Fibroblast of lung (primary cell): ENCODE results near the gene PRR19. TPM values are rescaled to one million over a fixed set of nuclear protein-coding genes. Genes with fewer than 3 reads are reported as not detected.

Experiments
- DNase-seq, 2 donors: peaks; one replicate each; pipeline versions ENCODE4 v3.0.0 to v3.0.0-alpha.2; 2010; ENCODE audit warnings: low read depth in 2 of 2
- H2AFZ ChIP-seq: 2 replicates; pipeline ENCODE4 v1.5.1; 2012; ENCODE audit warnings: low read length, control low read depth, inconsistent platforms
- H3K27ac ChIP-seq: 2 replicates; pipeline ENCODE4 v1.5.1; 2011; ENCODE audit warnings: low read length, control low read depth; ENCODE audit not compliant: insufficient read depth
- H3K27me3 ChIP-seq: 2 replicates; pipeline ENCODE4 v1.5.1; 2011; ENCODE audit warnings: mild to moderate bottlenecking, low read length; ENCODE audit not compliant: control insufficient read depth, insufficient read depth
- H3K36me3 ChIP-seq: 2 replicates; pipeline ENCODE4 v1.5.1; 2011; ENCODE audit warnings: low read length; ENCODE audit not compliant: control insufficient read depth, insufficient read depth
- H3K4me1 ChIP-seq: 2 replicates; pipeline ENCODE4 v1.5.1; 2011; ENCODE audit warnings: low read length; ENCODE audit not compliant: control insufficient read depth, insufficient read depth; ENCODE audit errors: extremely low read depth
- H3K4me2 ChIP-seq: 2 replicates; pipeline ENCODE4 v1.5.1; 2011; ENCODE audit warnings: low read length, control low read depth; ENCODE audit not compliant: insufficient read depth; ENCODE audit errors: extremely low read depth
- H3K4me3 ChIP-seq, 4 experiments: fragments of 200-600 bp in 1 of 4; sonication (generic) in 1 of 4; replicated peaks in 1 of 4; 2 replicates each; pipeline ENCODE4 v1.5.1; 2011 to 2016; ENCODE audit warnings: low read length in 4 of 4, low read depth in 3 of 4, mild to moderate bottlenecking in 3 of 4, control low read depth in 2 of 4, inconsistent platforms in 1 of 4, mixed read lengths in 1 of 4; ENCODE audit not compliant: insufficient read depth in 1 of 4; ENCODE audit errors: control extremely low read depth in 1 of 4
- H3K79me2 ChIP-seq: 2 replicates; pipeline ENCODE4 v1.5.1; 2012; ENCODE audit warnings: mild to moderate bottlenecking, low read length, inconsistent platforms; ENCODE audit not compliant: control insufficient read depth, insufficient read depth
- H3K9ac ChIP-seq: 2 replicates; pipeline ENCODE4 v1.5.1; 2011; ENCODE audit warnings: mild to moderate bottlenecking, low read length, control low read depth; ENCODE audit not compliant: insufficient read depth
- H3K9me3 ChIP-seq: 2 replicates; pipeline ENCODE4 v1.5.1; 2012; ENCODE audit warnings: low read depth, low read length; ENCODE audit not compliant: control insufficient read depth, insufficient read depth
- H4K20me1 ChIP-seq: 2 replicates; pipeline ENCODE4 v1.5.1; 2011; ENCODE audit warnings: low read length; ENCODE audit not compliant: control insufficient read depth, insufficient read depth; ENCODE audit errors: extremely low read depth
- CTCF ChIP-seq, 2 donors: IDR thresholded peaks in 1 of 2; conservative IDR thresholded peaks in 1 of 2; 1 replicate in 1 of 2; 2 replicates in 1 of 2; pipeline ENCODE4 v1.5.1; 2011 to 2012; ENCODE audit warnings: low read length in 2 of 2, control low read depth in 1 of 2, inconsistent platforms in 1 of 2, low read depth in 1 of 2, mild to moderate bottlenecking in 1 of 2
- EZH2 ChIP-seq: IDR thresholded peaks from 2 replicates; pipeline ENCODE4 v1.5.1; 2012; ENCODE audit warnings: low read length, control low read depth, mild to moderate bottlenecking; ENCODE audit errors: missing control alignments
- polyA plus RNA-seq, 2 donors: library from polyadenylated mRNA; depleted of rRNA in 1 of 2; stranded (reverse) in 1 of 2; unstranded in 1 of 2; fragments of >200 nt; gene quantifications; 2 replicates each; pipeline ENCODE4 v1.2.1, GENCODE V29; 2011 to 2012; ENCODE audit warnings: missing spikeins in 1 of 2
- total RNA-seq: library from RNA; depleted of rRNA; stranded (reverse); fragments of >200 nt; gene quantifications from 2 replicates; pipeline ENCODE4 v1.2.1, GENCODE V29; 2014

The PRR19 gene
- total and polyA plus RNA-seq, 2 donors (not counting 1 experiment from before 2014, with no cell fraction given): 0.17 to 0.39 TPM

DNA sequence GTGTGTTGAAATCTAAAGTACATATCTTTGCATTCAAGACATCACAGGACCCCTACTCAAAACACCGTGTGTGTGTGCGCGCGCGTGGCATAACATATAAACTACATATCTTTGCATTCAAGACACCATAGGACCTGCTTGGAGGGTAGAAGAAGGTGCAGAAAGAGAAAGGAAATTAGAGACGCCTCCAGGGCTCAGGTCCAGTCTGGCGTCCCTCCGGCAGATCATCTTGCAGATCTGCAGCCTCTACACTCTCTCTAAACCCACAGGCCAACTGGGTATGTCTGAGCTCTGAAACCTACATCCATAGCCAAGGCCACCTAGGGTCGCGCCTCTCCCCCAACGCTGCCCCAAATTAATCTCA lies 1.2 kb downstream of the PRR19 start:
- peak overlapping the region; percentile 58 for H3K4me2 ChIP-seq
- H3K4me3 ChIP-seq: peak overlapping the region in 3 of 4 experiments; percentile 16 to 78 (median 54)
- no peak for DNase-seq
- no peaks in the 10 kb centered on the region for H3K4me1 ChIP-seq
- H2AFZ ChIP-seq: no peak overlapping the region
- H3K9me3 ChIP-seq: no peaks in the 10 kb centered on the region
- H4K20me1 ChIP-seq: no peaks in the 10 kb centered on the region
- H3K9ac ChIP-seq: no peak overlapping the region
- H3K27me3 ChIP-seq: no peaks in the 10 kb centered on the region
- TF ChIP-seq CTCF (conservative IDR thresholded peaks at IDR 0.05 in 1 of 2, IDR thresholded peaks at IDR 0.05 in 1 of 2; ENCODE audit: low read depth in 1 of 2, low read length in 2 of 2): no peak
- TF ChIP-seq EZH2: no peak
- H3K36me3 ChIP-seq: no peaks in the 10 kb centered on the region
- no peak overlapping the region for H3K27ac ChIP-seq
- no peaks in the 10 kb centered on the region for H3K79me2 ChIP-seq

GRCh38 chr19:42303876-42304275 lies 1.9 kb downstream of the PRR19 start:
- no peaks in the 10 kb centered on the region for H3K27me3 ChIP-seq
- no peak overlapping the region for H2AFZ ChIP-seq
- H3K27ac ChIP-seq: no peak overlapping the region
- no peaks in the 10 kb centered on the region for H3K79me2 ChIP-seq
- H4K20me1 ChIP-seq: no peaks in the 10 kb centered on the region
- no peaks in the 10 kb centered on the region for H3K9me3 ChIP-seq
- H3K9ac ChIP-seq: no peak overlapping the region
- H3K4me2 ChIP-seq: no peak overlapping the region
- TF ChIP-seq CTCF (conservative IDR thresholded peaks at IDR 0.05 in 1 of 2, IDR thresholded peaks at IDR 0.05 in 1 of 2; ENCODE audit: low read depth in 1 of 2, low read length in 2 of 2) (no peak), EZH2 (no peak)
- no peaks in the 10 kb centered on the region for H3K4me1 ChIP-seq
- no peaks in the 10 kb centered on the region for H3K36me3 ChIP-seq
- no peak for DNase-seq
- H3K4me3 ChIP-seq: no peak overlapping the region

GRCh38 chr19:42306646-42307045 lies 4.7 kb downstream of the PRR19 start:
- H2AFZ ChIP-seq: no peak overlapping the region
- no peaks in the 10 kb centered on the region for H3K4me1 ChIP-seq
- no peaks in the 10 kb centered on the region for H3K79me2 ChIP-seq
- no peak overlapping the region for H3K9ac ChIP-seq
- TF ChIP-seq CTCF (conservative IDR thresholded peaks at IDR 0.05 in 1 of 2, IDR thresholded peaks at IDR 0.05 in 1 of 2; ENCODE audit: low read depth in 1 of 2, low read length in 2 of 2): no peak
- no peak for TF ChIP-seq EZH2
- H4K20me1 ChIP-seq: no peaks in the 10 kb centered on the region
- DNase-seq: no peak
- no peak overlapping the region for H3K4me2 ChIP-seq
- H3K36me3 ChIP-seq: no peaks in the 10 kb centered on the region
- no peak overlapping the region for H3K27ac ChIP-seq
- no peaks in the 10 kb centered on the region for H3K27me3 ChIP-seq
- no peaks in the 10 kb centered on the region for H3K9me3 ChIP-seq
- no peak overlapping the region for H3K4me3 ChIP-seq
